Measurements from ENCODE around the gene VILL.

GRCh38 chr3:37968199-37968598 is 22.4 kb upstream of the VILL start:
- no peak for TF ChIP-seq EP300 (IDR thresholded peaks at IDR 0.05)
- no peak for TF ChIP-seq CTCF (IDR thresholded peaks at IDR 0.05)
- TF ChIP-seq POLR2AphosphoS5 (IDR thresholded peaks at IDR 0.05): no peak

All from gastroesophageal sphincter (tissue), 3 donors.